ENCODE results near the gene TENT4B.

DNA sequence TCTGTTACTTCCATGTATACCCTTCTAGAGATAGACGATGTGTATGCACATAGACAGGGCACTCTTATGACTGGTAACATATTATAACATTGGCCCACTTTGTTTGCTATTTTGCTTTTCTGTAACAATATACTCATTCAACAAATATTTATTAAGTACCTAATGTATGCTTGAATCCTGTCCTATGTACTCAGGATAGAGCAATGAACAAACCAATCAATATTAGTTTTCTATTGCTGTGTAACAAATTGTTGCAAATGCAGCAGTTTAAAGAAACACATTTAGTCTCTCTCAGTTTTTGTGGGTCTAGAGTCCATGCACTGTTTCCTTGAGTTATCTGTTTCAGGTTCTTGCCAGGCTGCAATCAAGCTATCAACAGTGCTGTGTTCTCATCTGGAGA lies 29.7 kb upstream of the TENT4B start:
- TF ChIP-seq POLR2AphosphoS5 (IDR thresholded peaks at IDR 0.05) (no peak), POLR2A (IDR thresholded peaks at IDR 0.05) (no peak), EP300 (IDR thresholded peaks at IDR 0.05) (no peak)
- TF ChIP-seq, protein P1, sequence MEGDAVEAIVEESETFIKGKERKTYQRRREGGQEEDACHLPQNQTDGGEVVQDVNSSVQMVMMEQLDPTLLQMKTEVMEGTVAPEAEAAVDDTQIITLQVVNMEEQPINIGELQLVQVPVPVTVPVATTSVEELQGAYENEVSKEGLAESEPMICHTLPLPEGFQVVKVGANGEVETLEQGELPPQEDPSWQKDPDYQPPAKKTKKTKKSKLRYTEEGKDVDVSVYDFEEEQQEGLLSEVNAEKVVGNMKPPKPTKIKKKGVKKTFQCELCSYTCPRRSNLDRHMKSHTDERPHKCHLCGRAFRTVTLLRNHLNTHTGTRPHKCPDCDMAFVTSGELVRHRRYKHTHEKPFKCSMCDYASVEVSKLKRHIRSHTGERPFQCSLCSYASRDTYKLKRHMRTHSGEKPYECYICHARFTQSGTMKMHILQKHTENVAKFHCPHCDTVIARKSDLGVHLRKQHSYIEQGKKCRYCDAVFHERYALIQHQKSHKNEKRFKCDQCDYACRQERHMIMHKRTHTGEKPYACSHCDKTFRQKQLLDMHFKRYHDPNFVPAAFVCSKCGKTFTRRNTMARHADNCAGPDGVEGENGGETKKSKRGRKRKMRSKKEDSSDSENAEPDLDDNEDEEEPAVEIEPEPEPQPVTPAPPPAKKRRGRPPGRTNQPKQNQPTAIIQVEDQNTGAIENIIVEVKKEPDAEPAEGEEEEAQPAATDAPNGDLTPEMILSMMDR (IDR thresholded peaks at IDR 0.05): no peak

Measured in upper lobe of left lung (tissue), 4 donors.